ENCODE measurements around the gene PAX6. TPM values are rescaled to one million over a fixed set of nuclear protein-coding genes. Genes with fewer than 3 reads are reported as not detected.

PAX6 gene
- total and polyA plus RNA-seq, 9 of the 15 experiments (the other 6 are each of a cell fraction or from before 2014, with no cell fraction given), result 1.5 to 10.9 (median 5.3) TPM

- TF ChIP-seq ZEB2 (IDR thresholded peaks at IDR 0.05) (peak; percentile 77; the same call in 1 of the 2 replicates), ZNF134 (CRISPR knock-in tag; conservative IDR thresholded peaks at IDR 0.05) (no peak), ZBTB1 (CRISPR knock-in tag; IDR thresholded peaks at IDR 0.05; ENCODE audit: borderline replicate concordance, low read depth) (peak; percentile 89), PHF8 (IDR thresholded peaks at IDR 0.05; ENCODE audit: borderline replicate concordance, low read length) (peak; percentile 71; the same call in 1 of the 2 replicates), TSHZ1 (CRISPR knock-in tag; IDR thresholded peaks at IDR 0.05) (no peak), TFAP4 (CRISPR knock-in tag; IDR thresholded peaks at IDR 0.05; ENCODE audit: borderline replicate concordance) (peak; percentile 82), ZNF586 (CRISPR knock-in tag; conservative IDR thresholded peaks at IDR 0.05) (no peak), HDAC1 (IDR thresholded peaks at IDR 0.05) (peak in 1 of 2 experiments; percentile 68; a peak in 2 of 4 replicates), SP1 (CRISPR knock-in tag; IDR thresholded peaks at IDR 0.05) (no peak), ZNF280A (IDR thresholded peaks at IDR 0.05; ENCODE audit: low read depth, partially characterized antibody) (no peak), RHOXF2B (CRISPR knock-in tag; conservative IDR thresholded peaks at IDR 0.05) (no peak), ZNF12 (CRISPR knock-in tag; IDR thresholded peaks at IDR 0.05) (no peak), TBP (optimal IDR thresholded peaks at IDR 0.05; ENCODE audit: low read depth, low read length) (peak; percentile 44), ILF3 (IDR thresholded peaks at IDR 0.05; ENCODE audit: borderline replicate concordance) (no peak), SMAD2 (IDR thresholded peaks at IDR 0.05; ENCODE audit: low read depth, low read length) (no peak), ZBTB26 (CRISPR knock-in tag; IDR thresholded peaks at IDR 0.05) (no peak), ZNF354B (CRISPR knock-in tag; IDR thresholded peaks at IDR 0.05) (no peak), POLR2A (conservative IDR thresholded peaks at IDR 0.05) (no peak), ZNF274 (IDR thresholded peaks at IDR 0.05; ENCODE audit: borderline replicate concordance, low read depth, low read length) (no peak), TEAD4 (IDR thresholded peaks at IDR 0.05; ENCODE audit: low read length) (peak; percentile 51), TEAD4 (CRISPR knock-in tag; IDR thresholded peaks at IDR 0.05; ENCODE audit: borderline replicate concordance) (no peak), SIX5 (IDR thresholded peaks at IDR 0.05; ENCODE audit: borderline replicate concordance in 1 of 2, insufficient read depth in 1 of 2, low read depth in 1 of 2, low read length in 2 of 2) (no peak)
Measured at GRCh38 chr11:31810779-31811647, at the start of gene PAX6 (continued).

Measured in K562 (cell line).